ENCODE measurements around the gene NET1.
"Not testable (repeated sequence)": the region's sequence is repeated elsewhere in the genome, so short reads cannot be mapped to it uniquely, and the experiment has no call there.

Gene NET1

GRCh38 chr10:5412277-5412941, at the start of gene NET1:
TSS of gene NET1 (plus strand) at chr10:5412557. CDS start at chr10:5412693, 136 bp downstream.
- peak; percentile 71 to 75 for DNase-seq

- DNase-seq = no peak
Measured at GRCh38 chr10:5362873-5363272, 49.5 kb upstream of the NET1 start.

GRCh38 chr10:5364374-5364773, 48.0 kb upstream of the NET1 start:
- DNase-seq = no peak

- DNase-seq = no peak
Measured at GRCh38 chr10:5364890-5365338, 47.4 kb upstream of the NET1 start, which contains the start of gene UCN3. TSS of gene UCN3 (plus strand) at chr10:5364966. CDS start at chr10:5373721, 8,755 bp downstream.

- DNase-seq = no peak
Measured at GRCh38 chr10:5365928-5366327, 46.4 kb upstream of the NET1 start.

GRCh38 chr10:5369362-5370158, 42.8 kb upstream of the NET1 start:
- no peak for DNase-seq

- no peak for DNase-seq
Measured at GRCh38 chr10:5370493-5371352, 41.6 kb upstream of the NET1 start.

GRCh38 chr10:5373307-5373706, 39.0 kb upstream of the NET1 start:
- DNase-seq = no peak

- DNase-seq = no peak
Measured at GRCh38 chr10:5373891-5374611, 38.3 kb upstream of the NET1 start.

GRCh38 chr10:5376450-5376849, 35.9 kb upstream of the NET1 start:
- DNase-seq = no peak

GRCh38 chr10:5379202-5379601, 33.2 kb upstream of the NET1 start:
- not testable (repeated sequence) for DNase-seq

- DNase-seq = not testable (repeated sequence)
Measured at GRCh38 chr10:5380395-5380794, 32.0 kb upstream of the NET1 start.

- DNase-seq = no peak
Measured at GRCh38 chr10:5381187-5381586, 31.2 kb upstream of the NET1 start.

- DNase-seq = no peak
Measured at GRCh38 chr10:5385224-5385623, 27.1 kb upstream of the NET1 start.

- DNase-seq = no peak
Measured at GRCh38 chr10:5387169-5387568, 25.2 kb upstream of the NET1 start.

- DNase-seq = no peak
Measured at GRCh38 chr10:5390607-5391205, 21.7 kb upstream of the NET1 start.

GRCh38 chr10:5391790-5392189, 20.6 kb upstream of the NET1 start:
- DNase-seq = no peak

- DNase-seq = no peak
Measured at GRCh38 chr10:5393529-5393928, 18.8 kb upstream of the NET1 start.

GRCh38 chr10:5395168-5395567, 17.2 kb upstream of the NET1 start:
- no peak for DNase-seq

- no peak for DNase-seq
Measured at GRCh38 chr10:5396556-5397300, 15.6 kb upstream of the NET1 start.

- no peak for DNase-seq
Measured at GRCh38 chr10:5399332-5399731, 13.0 kb upstream of the NET1 start.

Measured in CD4-positive, alpha-beta T cell treated with Interleukin-4 for 1 hour (primary cell).